ENCODE measurements around the gene B3GALNT2. TPM values are rescaled to one million over a fixed set of nuclear protein-coding genes. Genes with fewer than 3 reads are reported as not detected.
A peak's percentile ranks its signal among the peaks of the same experiment; 100 is the strongest.

The B3GALNT2 gene
- total RNA-seq, 1 donor from 2014 or later: 42.7 TPM

- Histone ChIP-seq H4K20me1 (ENCODE audit: low read depth) (no peaks in the 10 kb centered on the region), H3K79me2 (ENCODE audit: low read depth) (no peaks in the 10 kb centered on the region), H3K9me3 (ENCODE audit: low read depth) (no peaks in the 10 kb centered on the region), H3K36me3 (no peaks in the 10 kb centered on the region), H2AFZ (replicated peaks) (no peak overlapping the region), H3K9ac (no peak overlapping the region), H3K27ac (no peak overlapping the region), H3K4me3 (no peak overlapping the region), H3F3A (ENCODE audit: low read depth) (peaks cover 6% of the 10 kb centered on the region), H3K4me2 (no peak overlapping the region), H3K4me1 (peaks cover 7% of the 10 kb centered on the region), H3K27me3 (no peaks in the 10 kb centered on the region)
- Mint-ChIP-seq H3K27ac (no peak overlapping the region), H3K36me3 (no peaks in the 10 kb centered on the region), H3K4me3 (no peak overlapping the region), H3K4me1 (peaks cover 4% of the 10 kb centered on the region), H3K9me3 (no peaks in the 10 kb centered on the region), H3K27me3 (ENCODE audit: insufficient read depth, low read depth) (peaks cover 2% of the 10 kb centered on the region)
- no peak for DNase-seq (ENCODE audit: low spot score)
- TF ChIP-seq EZH2phosphoT487 (IDR thresholded peaks at IDR 0.05): no peak
- TF ChIP-seq EZH2 (IDR thresholded peaks at IDR 0.05): no peak
Measured at GRCh38 chr1:235525314-235525713, 21.1 kb upstream of the B3GALNT2 start.

GRCh38 chr1:235516862-235517446 is 12.7 kb upstream of the B3GALNT2 start:
- H3K27ac Mint-ChIP-seq: no peak overlapping the region
- no peak for TF ChIP-seq CTCF (IDR thresholded peaks at IDR 0.05)
- Histone ChIP-seq H2AFZ (replicated peaks) (peak overlapping the region; percentile 38), H3K9me3 (ENCODE audit: low read depth) (no peaks in the 10 kb centered on the region), H3K36me3 (no peaks in the 10 kb centered on the region), H3K4me1 (no peaks in the 10 kb centered on the region), H3K79me2 (ENCODE audit: low read depth) (no peaks in the 10 kb centered on the region), H3K27me3 (no peaks in the 10 kb centered on the region), H3K27ac (no peak overlapping the region), H3F3A (ENCODE audit: low read depth) (no peaks in the 10 kb centered on the region), H4K20me1 (ENCODE audit: low read depth) (no peaks in the 10 kb centered on the region), H3K9ac (no peak overlapping the region), H3K4me2 (no peak overlapping the region), H3K4me3 (no peak overlapping the region)
- no peaks in the 10 kb centered on the region for H3K27me3 Mint-ChIP-seq (ENCODE audit: insufficient read depth, low read depth)
- DNase-seq (ENCODE audit: low spot score): no peak
- no peaks in the 10 kb centered on the region for H3K9me3 Mint-ChIP-seq
- no peak overlapping the region for H3K4me3 Mint-ChIP-seq
- H3K36me3 Mint-ChIP-seq: no peaks in the 10 kb centered on the region
- no peaks in the 10 kb centered on the region for H3K4me1 Mint-ChIP-seq

DNA sequence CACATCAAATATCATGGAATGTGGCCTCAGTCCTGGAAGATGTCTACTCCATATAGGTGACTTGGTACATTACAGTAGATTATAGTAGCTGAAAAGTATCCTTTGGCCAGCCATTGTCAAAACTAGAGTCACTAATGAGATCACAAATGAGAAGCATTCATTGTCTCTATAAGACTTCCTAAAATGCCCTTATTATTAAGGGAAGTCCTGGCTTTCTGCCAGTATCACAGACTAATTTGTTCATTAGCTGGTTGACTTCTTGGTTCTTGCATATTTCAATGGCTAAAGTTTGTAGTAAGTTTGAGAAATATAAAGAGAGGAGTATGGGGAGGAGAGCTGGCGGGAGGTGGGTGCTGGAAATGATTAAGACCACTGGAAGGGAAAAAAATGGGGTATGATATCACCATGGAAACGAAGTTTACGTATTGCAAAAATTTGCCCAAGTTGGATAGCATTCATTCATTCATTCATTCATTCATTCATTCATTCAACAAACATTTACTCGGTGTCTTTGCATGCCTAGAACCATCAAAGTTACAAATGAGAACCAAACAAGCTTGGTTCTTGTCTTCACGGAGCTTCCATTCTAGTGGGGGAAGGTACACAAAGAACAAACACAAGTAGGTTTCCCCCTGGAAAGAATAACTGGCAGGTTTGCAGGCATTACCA is 11.7 kb upstream of the B3GALNT2 start:
- H3K9ac ChIP-seq: no peak overlapping the region
- no peaks in the 10 kb centered on the region for H3K27me3 Mint-ChIP-seq (ENCODE audit: insufficient read depth, low read depth)
- no peaks in the 10 kb centered on the region for H3K4me1 ChIP-seq
- no peaks in the 10 kb centered on the region for H4K20me1 ChIP-seq (ENCODE audit: low read depth)
- H3K9me3 ChIP-seq (ENCODE audit: low read depth): no peaks in the 10 kb centered on the region
- H3K36me3 Mint-ChIP-seq: no peaks in the 10 kb centered on the region
- H3K4me1 Mint-ChIP-seq: no peaks in the 10 kb centered on the region
- H3K36me3 ChIP-seq: no peaks in the 10 kb centered on the region
- no peak overlapping the region for H3K4me2 ChIP-seq
- no peaks in the 10 kb centered on the region for H3K9me3 Mint-ChIP-seq
- no peak overlapping the region for H3K27ac Mint-ChIP-seq
- no peak for DNase-seq (ENCODE audit: low spot score)
- no peaks in the 10 kb centered on the region for H3K27me3 ChIP-seq
- H2AFZ ChIP-seq (replicated peaks): no peak overlapping the region
- no peak overlapping the region for H3K27ac ChIP-seq
- H3K4me3 ChIP-seq: no peak overlapping the region
- H3K79me2 ChIP-seq (ENCODE audit: low read depth): no peaks in the 10 kb centered on the region
- TF ChIP-seq EZH2phosphoT487 (IDR thresholded peaks at IDR 0.05) (no peak), EZH2 (IDR thresholded peaks at IDR 0.05) (no peak), CTCF (IDR thresholded peaks at IDR 0.05) (no peak)
- no peaks in the 10 kb centered on the region for H3F3A ChIP-seq (ENCODE audit: low read depth)
- no peak overlapping the region for H3K4me3 Mint-ChIP-seq
